GM19438 (cell line): ENCODE measurements around the gene IQGAP3.

Experiments
- ATAC-seq: cut with Tn5 transposase; IDR thresholded peaks from one replicate; pipeline ENCODE4 v1.9.1; 2021; ENCODE audit warnings: low read depth; ENCODE audit not compliant: unreplicated experiment

The IQGAP3 gene

GRCh38 chr1:156486421-156487344 lies 85.7 kb downstream of the IQGAP3 start:
- no peak for ATAC-seq

GRCh38 chr1:156485984-156486383 lies 86.4 kb downstream of the IQGAP3 start:
- ATAC-seq, result no peak

- ATAC-seq, result no peak
These were observed 87.8 kb downstream of the IQGAP3 start for GRCh38 chr1:156484480-156485058.

GRCh38 chr1:156483397-156483796 lies 89.0 kb downstream of the IQGAP3 start:
- no peak for ATAC-seq

GRCh38 chr1:156482276-156482675 lies 90.1 kb downstream of the IQGAP3 start:
- no peak for ATAC-seq

GRCh38 chr1:156481527-156481926 lies 90.8 kb downstream of the IQGAP3 start:
- no peak for ATAC-seq

GRCh38 chr1:156480411-156481192 lies 91.8 kb downstream of the IQGAP3 start:
- no peak for ATAC-seq

GRCh38 chr1:156480016-156480370 lies 92.4 kb downstream of the IQGAP3 start:
- ATAC-seq, result no peak

- no peak for ATAC-seq
These were observed 93.0 kb downstream of the IQGAP3 start for GRCh38 chr1:156479093-156480015.

GRCh38 chr1:156478250-156478627 lies 94.1 kb downstream of the IQGAP3 start:
- ATAC-seq, result no peak

GRCh38 chr1:156477526-156478249 lies 94.7 kb downstream of the IQGAP3 start:
- ATAC-seq, result no peak

- no peak for ATAC-seq
These were observed 95.7 kb downstream of the IQGAP3 start for GRCh38 chr1:156476501-156477298.

- ATAC-seq, result no peak
These were observed 96.5 kb downstream of the IQGAP3 start for GRCh38 chr1:156475568-156476500.
